GM12878 (cell line): ENCODE results near the gene DRAP1. TPM values are rescaled to one million over a fixed set of nuclear protein-coding genes. Genes with fewer than 3 reads are reported as not detected.

ENCODE experiments used
- ATAC-seq: fragments of 200-7000 bp; cut with Tn5 transposase; 3 replicates; pipeline ENCODE4 v1.9.1; 2020; ENCODE audit warnings: mild to moderate bottlenecking, moderate library complexity
- BruUV-seq: library from RNA; stranded (reverse); fragments of 400-500 nt; replicated peaks from 2 replicates; lab custom pipeline; 2021; lab: Mats Ljungman, UMichigan
- CTCF ChIA-PET: fragments of 300-600 bp; sonication (Branson Sonifier 250); formaldehyde crosslinking; extraction: SDS; loops from one replicate; lab custom pipeline; 2021; ENCODE audit warnings: inconsistent platforms; lab: Yijun Ruan, JAX
- POLR2A ChIA-PET: fragments of 350-600 bp; formaldehyde crosslinking; extraction: SDS; loops from one replicate; lab custom pipeline; 2021; ENCODE audit warnings: inconsistent platforms; lab: Charles Lee
- RAD21 ChIA-PET: fragments of 300-600 bp; sonication (Branson Sonifier 250); formaldehyde crosslinking; loops from one replicate; lab custom pipeline; 2023; ENCODE audit warnings: antibody characterized with exemption; ENCODE audit not compliant: unreplicated experiment; lab: Charles Lee
- SMC1A ChIA-PET: fragments of 300-600 bp; sonication (Branson Sonifier 250); formaldehyde crosslinking; loops from one replicate; lab custom pipeline; 2023; ENCODE audit not compliant: unreplicated experiment, uncharacterized antibody; lab: Charles Lee
- DNase-seq: peaks from one replicate; pipeline ENCODE4 v3.0.0-alpha.2; 2011; ENCODE audit warnings: low read depth, low spot score
- FAIRE-seq: peaks from 3 replicates; lab custom pipeline; 2011; peaks lifted over from hg19 to GRCh38; lab: Jason Lieb, UNC
- H2AFZ ChIP-seq: 2 replicates; pipeline ENCODE4 v1.6.0; 2011; ENCODE audit warnings: low read depth, low read length, control low read depth; ENCODE audit not compliant: control insufficient read depth
- H3K27ac ChIP-seq: 2 replicates; pipeline ENCODE4 v1.5.1; 2011; ENCODE audit warnings: control low read depth; ENCODE audit not compliant: control insufficient read depth, insufficient read depth
- H3K27me3 ChIP-seq, 2 experiments: replicated peaks in 1 of 2; 2 replicates each; pipeline versions ENCODE4 v1.6.0 to v1.6.1; 2011; ENCODE audit warnings: low read length in 1 of 2; ENCODE audit not compliant: control insufficient read depth in 2 of 2, insufficient read depth in 2 of 2
- H3K36me3 ChIP-seq, 2 experiments: 2 replicates each; pipeline ENCODE4 v1.5.1; 2011; ENCODE audit warnings: low read length in 1 of 2; ENCODE audit not compliant: control insufficient read depth in 2 of 2, insufficient read depth in 2 of 2
- H3K4me1 ChIP-seq: 2 replicates; pipeline ENCODE4 v1.6.1; 2011; ENCODE audit warnings: mild to moderate bottlenecking, low read length, moderate library complexity, mixed read lengths; ENCODE audit not compliant: control insufficient read depth, insufficient read depth
- H3K4me2 ChIP-seq: 2 replicates; pipeline ENCODE4 v1.6.0; 2011; ENCODE audit warnings: control low read depth; ENCODE audit not compliant: control insufficient read depth, insufficient read depth
- H3K4me3 ChIP-seq: fragments of 200-600 bp; sonication (generic); 2 replicates; pipeline ENCODE4 v1.5.1; 2016
- H3K79me2 ChIP-seq: 2 replicates; pipeline ENCODE4 v1.6.0; 2011; ENCODE audit warnings: low read length; ENCODE audit not compliant: control insufficient read depth, insufficient read depth
- H3K9ac ChIP-seq: 2 replicates; pipeline ENCODE4 v1.8.0; 2011; ENCODE audit warnings: low read length, control low read depth, mixed read lengths; ENCODE audit not compliant: control insufficient read depth, insufficient read depth
- H3K9me3 ChIP-seq: replicated peaks from 3 replicates; pipeline ENCODE4 v1.5.1; 2011; ENCODE audit warnings: mild to moderate bottlenecking, low read length; ENCODE audit not compliant: control insufficient read depth, insufficient read depth
- H4K20me1 ChIP-seq: 2 replicates; pipeline ENCODE4 v1.6.0; 2011; ENCODE audit not compliant: control insufficient read depth, insufficient read depth
- E2F4 ChIP-seq: IDR thresholded peaks from 2 replicates; pipeline ENCODE4 v1.6.1; 2012; ENCODE audit warnings: low read depth, low read length, improper control_type of control experiment
- ELK1 ChIP-seq: IDR thresholded peaks from 2 replicates; pipeline ENCODE4 v1.6.1; 2012; ENCODE audit warnings: low read depth, low read length, improper control_type of control experiment
- EZH2 ChIP-seq: IDR thresholded peaks from 2 replicates; pipeline ENCODE4 v1.6.1; 2012; ENCODE audit warnings: low read depth, mild to moderate bottlenecking, control low read depth, inconsistent platforms, low read length, borderline replicate concordance; ENCODE audit not compliant: control insufficient read depth
- MYC ChIP-seq: IDR thresholded peaks from 2 replicates; pipeline ENCODE4 v1.6.1; 2011; ENCODE audit warnings: mild to moderate bottlenecking, low read length, moderate library complexity, inconsistent platforms; ENCODE audit not compliant: insufficient read depth, insufficient replicate concordance, insufficient read length, severe bottlenecking
- SMARCA5 ChIP-seq: fragments of 450-650 bp; IDR thresholded peaks from 2 replicates; pipeline ENCODE4 v1.6.1; 2017; ENCODE audit warnings: mild to moderate bottlenecking
- SPI1 ChIP-seq: IDR thresholded peaks from 2 replicates; pipeline ENCODE4 v1.6.1; 2011; ENCODE audit warnings: low read depth, mild to moderate bottlenecking, low read length, moderate library complexity, borderline replicate concordance; ENCODE audit not compliant: insufficient read depth
- SREBF1 ChIP-seq: IDR thresholded peaks from 2 replicates; pipeline ENCODE4 v1.6.1; 2012; ENCODE audit warnings: mild to moderate bottlenecking, low read length
- TARDBP ChIP-seq: IDR thresholded peaks from 2 replicates; pipeline ENCODE4 v1.6.1; 2016; ENCODE audit warnings: borderline replicate concordance
- WGBS: methylation state at CpG from one replicate; pipeline ENCODE4 v1.1.6; 2016; ENCODE audit warnings: low lambda C conversion rate; ENCODE audit not compliant: insufficient replicate concordance, insufficient coverage; ENCODE audit errors: missing lambda C conversion rate; 5-methylcytosine and 5-hydroxymethylcytosine counted together
- in situ Hi-C: fragments of 300-500 bp; cut with MboI; formaldehyde crosslinking; loops from 9 replicates; pipeline ENCODE4 v1.14.3; 2018; ENCODE audit warnings: mixed read lengths
- intact Hi-C: fragments of 100-400 bp; cut with micrococcal nuclease; formaldehyde crosslinking; loops from one replicate; pipeline ENCODE4 v1.14.2; 2022; ENCODE audit not compliant: unreplicated experiment
- polyA plus RNA-seq, 11 experiments: library from polyadenylated mRNA; depleted of rRNA in 4 of 11; unstranded in 6 of 11; stranded (reverse) in 5 of 11; fragments of >200 nt; fragmentation: Nextera tagmentation in 4 of 11; fragmentation: Illumina TruSeq in 1 of 11; extraction: Ambion mirVana in 4 of 11; extraction: Trizol in 1 of 11; gene quantifications; 1 replicate in 1 of 11; 2 replicates in 10 of 11; pipeline versions ENCODE4 v1.2.1 to v1.2.3, GENCODE V29; 2011 to 2016; ENCODE audit warnings: inconsistent platforms in 2 of 11, missing spikeins in 2 of 11, low read depth in 1 of 11
- total RNA-seq, 4 experiments: library from RNA; depleted of rRNA in 3 of 4; stranded (reverse); fragments of >200 nt in 3 of 4; fragmentation: Illumina TruSeq in 1 of 4; extraction: Trizol in 1 of 4; gene quantifications; 2 replicates each; pipeline versions ENCODE4 v1.2.1 to v1.2.3, GENCODE V29; 2013 to 2021
- TF ChIP-seq, protein P1 (sequence below): IDR thresholded peaks from 2 replicates; pipeline ENCODE4 v1.6.1; 2012; ENCODE audit warnings: improper control_type of control experiment, low read depth, low read length; ENCODE audit not compliant: insufficient replicate concordance

DRAP1 gene
- total and polyA plus RNA-seq, 10 of the 15 experiments (the other 5 are each of a cell fraction or from before 2014, with no cell fraction given) = 9.4 to 163 (median 114) TPM

DNA sequence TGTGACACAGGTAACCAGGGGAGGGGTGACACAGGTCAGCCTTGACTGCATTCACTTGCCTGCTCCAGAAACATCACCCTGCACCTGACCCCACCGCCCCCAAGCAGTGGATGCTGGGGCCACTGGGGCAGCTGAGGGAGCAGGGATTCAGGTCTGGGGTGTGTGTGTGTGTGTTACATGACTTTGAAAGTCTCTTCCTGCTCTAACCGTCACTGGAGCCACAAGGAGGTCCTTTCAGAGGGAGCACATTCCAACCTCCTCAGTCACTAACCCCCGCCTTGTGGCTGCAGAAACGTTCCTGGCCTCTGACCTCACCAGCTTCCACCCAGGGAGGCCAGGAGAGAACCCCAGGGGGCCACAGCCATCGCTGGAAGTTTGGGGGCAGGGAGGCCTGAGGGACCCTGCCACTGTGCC lies 16.2 kb upstream of the DRAP1 start:
- BruUV-seq = no TSS peak
- Histone ChIP-seq H3K27me3 (no peaks in the 10 kb centered on the region; a peak in 1 of 4 replicates), H3K4me2 (no peak overlapping the region), H3K4me3 (no peak overlapping the region), H3K9ac (no peak overlapping the region), H3K9me3 (no peaks in the 10 kb centered on the region), H3K27ac (no peak overlapping the region), H4K20me1 (no peaks in the 10 kb centered on the region), H3K4me1 (no peaks in the 10 kb centered on the region), H3K36me3 (no peaks in the 10 kb centered on the region), H2AFZ (no peak overlapping the region), H3K79me2 (peaks cover 9% of the 10 kb centered on the region)
- no peak for ATAC-seq
- intact Hi-C loops (no loop called here), in situ Hi-C loops (no loop called here)
- no peak for TF ChIP-seq EZH2
- ChIA-PET CTCF (no interaction called here), RAD21 (no interaction called here), SMC1A (interaction anchor here (0.6 to 5.6 kb wide), 2 partner anchors 10 to 14 kb away, joined by 3 to 47 read pairs; partner anchors contain the start of genes CCDC85B and FIBP), POLR2A (interaction anchor here (2.4 to 4.9 kb wide), 2 partner anchors 12 to 18 kb away, joined by 5 to 67 read pairs; partner anchors contain the start of genes CCDC85B and FIBP)
- DNase-seq = no peak
- no peak for FAIRE-seq
- WGBS = 22% methylated on average over 5 of the region's 5 CpGs

GRCh38 chr11:65903715-65904114 lies 15.5 kb upstream of the DRAP1 start:
- no peak overlapping the region for H3K27ac ChIP-seq
- FAIRE-seq (no peak), ATAC-seq (no peak), DNase-seq (no peak)
- no peaks in the 10 kb centered on the region for H3K4me1 ChIP-seq
- H3K9me3 ChIP-seq = no peaks in the 10 kb centered on the region
- intact Hi-C loops = no loop called here
- no peak overlapping the region for H3K4me2 ChIP-seq
- BruUV-seq = no TSS peak
- 75% methylated on average over 8 of the region's 8 CpGs for WGBS
- H3K9ac ChIP-seq = no peak overlapping the region
- H3K79me2 ChIP-seq = peaks cover 5% of the 10 kb centered on the region
- ChIA-PET SMC1A (interaction anchor here (0.6 kb wide), 1 partner anchor 9 kb away, joined by 3 read pairs; no protein-coding TSS in a partner anchor), POLR2A (interaction anchor here (2.4 to 4.9 kb wide), 2 partner anchors 12 to 18 kb away, joined by 5 to 67 read pairs; partner anchors contain the start of genes CCDC85B and FIBP), CTCF (no interaction called here), RAD21 (no interaction called here)
- in situ Hi-C loops = no loop called here
- no peaks in the 10 kb centered on the region; a peak in 1 of 4 replicates for H3K27me3 ChIP-seq
- H4K20me1 ChIP-seq = no peaks in the 10 kb centered on the region
- H3K4me3 ChIP-seq = no peak overlapping the region
- no peaks in the 10 kb centered on the region for H3K36me3 ChIP-seq
- no peak overlapping the region for H2AFZ ChIP-seq
- TF ChIP-seq SREBF1 (no peak), TARDBP (no peak), E2F4 (no peak), MYC (no peak), SPI1 (no peak), ELK1 (no peak), SMARCA5 (no peak)
- TF ChIP-seq, protein P1, sequence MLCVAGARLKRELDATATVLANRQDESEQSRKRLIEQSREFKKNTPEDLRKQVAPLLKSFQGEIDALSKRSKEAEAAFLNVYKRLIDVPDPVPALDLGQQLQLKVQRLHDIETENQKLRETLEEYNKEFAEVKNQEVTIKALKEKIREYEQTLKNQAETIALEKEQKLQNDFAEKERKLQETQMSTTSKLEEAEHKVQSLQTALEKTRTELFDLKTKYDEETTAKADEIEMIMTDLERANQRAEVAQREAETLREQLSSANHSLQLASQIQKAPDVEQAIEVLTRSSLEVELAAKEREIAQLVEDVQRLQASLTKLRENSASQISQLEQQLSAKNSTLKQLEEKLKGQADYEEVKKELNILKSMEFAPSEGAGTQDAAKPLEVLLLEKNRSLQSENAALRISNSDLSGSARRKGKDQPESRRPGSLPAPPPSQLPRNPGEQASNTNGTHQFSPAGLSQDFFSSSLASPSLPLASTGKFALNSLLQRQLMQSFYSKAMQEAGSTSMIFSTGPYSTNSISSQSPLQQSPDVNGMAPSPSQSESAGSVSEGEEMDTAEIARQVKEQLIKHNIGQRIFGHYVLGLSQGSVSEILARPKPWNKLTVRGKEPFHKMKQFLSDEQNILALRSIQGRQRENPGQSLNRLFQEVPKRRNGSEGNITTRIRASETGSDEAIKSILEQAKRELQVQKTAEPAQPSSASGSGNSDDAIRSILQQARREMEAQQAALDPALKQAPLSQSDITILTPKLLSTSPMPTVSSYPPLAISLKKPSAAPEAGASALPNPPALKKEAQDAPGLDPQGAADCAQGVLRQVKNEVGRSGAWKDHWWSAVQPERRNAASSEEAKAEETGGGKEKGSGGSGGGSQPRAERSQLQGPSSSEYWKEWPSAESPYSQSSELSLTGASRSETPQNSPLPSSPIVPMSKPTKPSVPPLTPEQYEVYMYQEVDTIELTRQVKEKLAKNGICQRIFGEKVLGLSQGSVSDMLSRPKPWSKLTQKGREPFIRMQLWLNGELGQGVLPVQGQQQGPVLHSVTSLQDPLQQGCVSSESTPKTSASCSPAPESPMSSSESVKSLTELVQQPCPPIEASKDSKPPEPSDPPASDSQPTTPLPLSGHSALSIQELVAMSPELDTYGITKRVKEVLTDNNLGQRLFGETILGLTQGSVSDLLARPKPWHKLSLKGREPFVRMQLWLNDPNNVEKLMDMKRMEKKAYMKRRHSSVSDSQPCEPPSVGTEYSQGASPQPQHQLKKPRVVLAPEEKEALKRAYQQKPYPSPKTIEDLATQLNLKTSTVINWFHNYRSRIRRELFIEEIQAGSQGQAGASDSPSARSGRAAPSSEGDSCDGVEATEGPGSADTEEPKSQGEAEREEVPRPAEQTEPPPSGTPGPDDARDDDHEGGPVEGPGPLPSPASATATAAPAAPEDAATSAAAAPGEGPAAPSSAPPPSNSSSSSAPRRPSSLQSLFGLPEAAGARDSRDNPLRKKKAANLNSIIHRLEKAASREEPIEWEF = no peak
